ENCODE data around the gene SYNGR3. TPM values are rescaled to one million over a fixed set of nuclear protein-coding genes. Genes with fewer than 3 reads are reported as not detected.

The SYNGR3 gene
- total and polyA plus RNA-seq, 2 of the 13 experiments (the other 11 are each of a cell fraction or from before 2014, with no cell fraction given): 0.97 to 5.7 TPM

- TF ChIP-seq ARID4A (CRISPR knock-in tag; IDR thresholded peaks at IDR 0.05; ENCODE audit: borderline replicate concordance) (peak; percentile 91), MIER2 (CRISPR knock-in tag; IDR thresholded peaks at IDR 0.05) (no peak), ZNF557 (CRISPR knock-in tag; IDR thresholded peaks at IDR 0.05) (no peak), ZNF598 (CRISPR knock-in tag; IDR thresholded peaks at IDR 0.05; ENCODE audit: borderline replicate concordance) (0 out of 2 replicates have a peak, but pooled peaks have one; percentile 71), SAP130 (CRISPR knock-in tag; IDR thresholded peaks at IDR 0.05; ENCODE audit: low read depth) (peak; percentile 84), SUZ12 (IDR thresholded peaks at IDR 0.05; ENCODE audit: low read depth, low read length) (no peak), ARNT (IDR thresholded peaks at IDR 0.05) (no peak), IKZF4 (CRISPR knock-in tag; IDR thresholded peaks at IDR 0.05; ENCODE audit: borderline replicate concordance, low read depth, not compliant biosample characterization) (no peak), ZFP36L1 (CRISPR knock-in tag; IDR thresholded peaks at IDR 0.05) (no peak), ZNF562 (CRISPR knock-in tag; IDR thresholded peaks at IDR 0.05; ENCODE audit: borderline replicate concordance) (no peak), MBNL3 (CRISPR knock-in tag; conservative IDR thresholded peaks at IDR 0.05) (no peak), ATM (IDR thresholded peaks at IDR 0.05; ENCODE audit: borderline replicate concordance) (no peak), ZBTB14 (CRISPR knock-in tag; IDR thresholded peaks at IDR 0.05) (peak; percentile 58; the same call in 1 of the 2 replicates), MEIS1 (CRISPR knock-in tag; IDR thresholded peaks at IDR 0.05; ENCODE audit: borderline replicate concordance) (no peak; the same call in 1 of the 2 replicates), KDM3A (CRISPR knock-in tag; IDR thresholded peaks at IDR 0.05; ENCODE audit: low read depth) (no peak), TAF15 (IDR thresholded peaks at IDR 0.05; ENCODE audit: low read depth, low read length, poor library complexity, severe bottlenecking) (no peak), MXI1 (IDR thresholded peaks at IDR 0.05; ENCODE audit: borderline replicate concordance, low read depth, low read length) (peak; percentile 51; the same call in 1 of the 3 replicates), RBFOX2 (IDR thresholded peaks at IDR 0.05; ENCODE audit: low read depth, low read length) (peak; percentile 92), KLF6 (CRISPR knock-in tag; IDR thresholded peaks at IDR 0.05) (peak; percentile 70), ZNF777 (CRISPR knock-in tag; IDR thresholded peaks at IDR 0.05) (no peak), MATR3 (CRISPR knock-in tag; IDR thresholded peaks at IDR 0.05) (no peak), GABPB1 (CRISPR knock-in tag; IDR thresholded peaks at IDR 0.05) (peak; percentile 95), ATF4 (CRISPR knock-in tag; IDR thresholded peaks at IDR 0.05) (no peak)
- TF ChIP-seq, protein P1, sequence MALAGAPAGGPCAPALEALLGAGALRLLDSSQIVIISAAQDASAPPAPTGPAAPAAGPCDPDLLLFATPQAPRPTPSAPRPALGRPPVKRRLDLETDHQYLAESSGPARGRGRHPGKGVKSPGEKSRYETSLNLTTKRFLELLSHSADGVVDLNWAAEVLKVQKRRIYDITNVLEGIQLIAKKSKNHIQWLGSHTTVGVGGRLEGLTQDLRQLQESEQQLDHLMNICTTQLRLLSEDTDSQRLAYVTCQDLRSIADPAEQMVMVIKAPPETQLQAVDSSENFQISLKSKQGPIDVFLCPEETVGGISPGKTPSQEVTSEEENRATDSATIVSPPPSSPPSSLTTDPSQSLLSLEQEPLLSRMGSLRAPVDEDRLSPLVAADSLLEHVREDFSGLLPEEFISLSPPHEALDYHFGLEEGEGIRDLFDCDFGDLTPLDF (CRISPR knock-in tag; IDR thresholded peaks at IDR 0.05): no peak
Observed at GRCh38 chr16:2009791-2010510, 20.2 kb downstream of the SYNGR3 start, which contains the start of gene ZNF598 (continued).

Measured in HepG2 (cell line).